ENCODE data around the gene ABO.

GRCh38 chr9:133237035-133237731, 37.8 kb downstream of the ABO start:
- TF ChIP-seq ETV6 (CRISPR knock-in tag; IDR thresholded peaks at IDR 0.05) = no peak
- no peak for TF ChIP-seq CTCF (IDR thresholded peaks at IDR 0.05)
- TF ChIP-seq, protein P1, sequence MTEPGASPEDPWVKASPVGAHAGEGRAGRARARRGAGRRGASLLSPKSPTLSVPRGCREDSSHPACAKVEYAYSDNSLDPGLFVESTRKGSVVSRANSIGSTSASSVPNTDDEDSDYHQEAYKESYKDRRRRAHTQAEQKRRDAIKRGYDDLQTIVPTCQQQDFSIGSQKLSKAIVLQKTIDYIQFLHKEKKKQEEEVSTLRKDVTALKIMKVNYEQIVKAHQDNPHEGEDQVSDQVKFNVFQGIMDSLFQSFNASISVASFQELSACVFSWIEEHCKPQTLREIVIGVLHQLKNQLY (CRISPR knock-in tag; IDR thresholded peaks at IDR 0.05) = no peak
- no peak for TF ChIP-seq CREM (CRISPR knock-in tag; IDR thresholded peaks at IDR 0.05)
- TF ChIP-seq ZNF121 (CRISPR knock-in tag; IDR thresholded peaks at IDR 0.05) = no peak
- TF ChIP-seq, protein P2, sequence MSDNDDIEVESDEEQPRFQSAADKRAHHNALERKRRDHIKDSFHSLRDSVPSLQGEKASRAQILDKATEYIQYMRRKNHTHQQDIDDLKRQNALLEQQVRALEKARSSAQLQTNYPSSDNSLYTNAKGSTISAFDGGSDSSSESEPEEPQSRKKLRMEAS (CRISPR knock-in tag; IDR thresholded peaks at IDR 0.05) = no peak

Measured in WTC11 (cell line).